Smooth muscle cell (in vitro differentiated cells): ENCODE measurements around the gene HP1BP3. TPM values are rescaled to one million over a fixed set of nuclear protein-coding genes. Genes with fewer than 3 reads are reported as not detected.

Source experiments
- DNase-seq: peaks from one replicate; lab custom pipeline; 2025; ENCODE audit not compliant: unreplicated experiment; lab: John Stamatoyannopoulos, UW
- H2AFZ ChIP-seq: fragments of 200-600 bp; sonication (generic); 2 replicates; pipeline ENCODE4 v1.6.0; 2016; ENCODE audit warnings: antibody characterized with exemption, low read depth, mild to moderate bottlenecking
- H3F3A ChIP-seq: fragments of 200-600 bp; sonication (generic); 2 replicates; pipeline ENCODE4 v1.6.0; 2017; ENCODE audit warnings: antibody characterized with exemption, low read depth
- H3K27ac ChIP-seq: fragments of 200-600 bp; sonication (generic); 2 replicates; pipeline ENCODE4 v1.5.1; 2016; ENCODE audit warnings: low read depth, mild to moderate bottlenecking
- H3K27me3 ChIP-seq: fragments of 200-600 bp; sonication (generic); 2 replicates; pipeline ENCODE4 v1.6.1; 2016; ENCODE audit warnings: low read depth, mild to moderate bottlenecking
- H3K36me3 ChIP-seq: fragments of 200-600 bp; sonication (generic); 2 replicates; pipeline ENCODE4 v1.5.1; 2016; ENCODE audit warnings: low read depth
- H3K4me1 ChIP-seq: fragments of 200-600 bp; sonication (generic); 2 replicates; pipeline ENCODE4 v1.5.1; 2016; ENCODE audit warnings: low read depth
- H3K4me2 ChIP-seq: fragments of 200-600 bp; sonication (generic); 2 replicates; pipeline ENCODE4 v1.6.0; 2016; ENCODE audit warnings: mild to moderate bottlenecking
- H3K4me3 ChIP-seq: fragments of 200-600 bp; sonication (generic); 2 replicates; pipeline ENCODE4 v1.5.1; 2016; ENCODE audit warnings: mild to moderate bottlenecking
- H3K79me2 ChIP-seq: fragments of 200-600 bp; sonication (generic); 2 replicates; pipeline ENCODE4 v1.6.0; 2016; ENCODE audit warnings: low read depth, mild to moderate bottlenecking
- H3K9ac ChIP-seq: fragments of 200-600 bp; sonication (generic); 2 replicates; pipeline ENCODE4 v1.6.0; 2016; ENCODE audit warnings: low read depth
- H3K9me3 ChIP-seq: fragments of 200-600 bp; sonication (generic); replicated peaks from 2 replicates; pipeline ENCODE4 v1.5.1; 2016; ENCODE audit warnings: low read depth
- H4K20me1 ChIP-seq: fragments of 200-600 bp; sonication (generic); 2 replicates; pipeline ENCODE4 v1.6.0; 2016; ENCODE audit warnings: low read depth
- WGBS: methylation state at CpG from one replicate; pipeline ENCODE4 v1.1.7; 2016; ENCODE audit warnings: low lambda C conversion rate; 5-methylcytosine and 5-hydroxymethylcytosine counted together
- polyA plus RNA-seq: library from polyadenylated mRNA; unstranded; fragments of >200 nt; fragmentation: Nextera tagmentation; extraction: Ambion mirVana; gene quantifications from 2 replicates; pipeline ENCODE4 v1.2.1, GENCODE V29; 2016
- total RNA-seq: library from RNA; depleted of rRNA; stranded (reverse); fragments of >200 nt; gene quantifications from 2 replicates; pipeline ENCODE4 v1.2.3, GENCODE V29; 2014
- TF ChIP-seq, protein P1 (sequence below): fragments of 200-600 bp; sonication (generic); IDR thresholded peaks from 2 replicates; pipeline ENCODE4 v1.5.1; 2017; ENCODE audit warnings: borderline replicate concordance, mild to moderate bottlenecking, antibody characterized with exemption; ENCODE audit not compliant: insufficient read depth, poor library complexity, severe bottlenecking

HP1BP3 gene
- total and polyA plus RNA-seq, 2 experiments from 2014 or later = 77.9 to 110 TPM

DNA sequence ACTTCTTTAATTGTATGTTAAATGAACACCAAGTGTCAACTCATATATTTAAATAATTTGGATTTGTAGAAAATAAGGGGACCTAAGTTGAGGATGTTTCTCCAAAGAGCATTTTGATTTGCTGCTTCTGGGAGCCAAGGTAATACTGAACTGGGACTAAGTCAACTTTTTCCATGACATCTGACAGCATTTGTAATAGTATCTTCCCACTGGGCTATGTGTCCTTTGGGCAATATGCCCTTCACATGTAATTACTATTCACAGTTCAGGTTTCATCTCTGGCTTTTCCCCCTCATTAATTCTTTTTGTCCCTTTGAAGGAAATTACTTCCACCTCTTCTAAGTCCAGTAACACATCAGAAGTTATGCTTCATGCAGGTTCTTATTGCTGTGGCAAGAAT, 36.7 kb upstream of the HP1BP3 start:
- H4K20me1 ChIP-seq = no peaks in the 10 kb centered on the region
- DNase-seq = no peak
- no peaks in the 10 kb centered on the region for H3F3A ChIP-seq

DNA sequence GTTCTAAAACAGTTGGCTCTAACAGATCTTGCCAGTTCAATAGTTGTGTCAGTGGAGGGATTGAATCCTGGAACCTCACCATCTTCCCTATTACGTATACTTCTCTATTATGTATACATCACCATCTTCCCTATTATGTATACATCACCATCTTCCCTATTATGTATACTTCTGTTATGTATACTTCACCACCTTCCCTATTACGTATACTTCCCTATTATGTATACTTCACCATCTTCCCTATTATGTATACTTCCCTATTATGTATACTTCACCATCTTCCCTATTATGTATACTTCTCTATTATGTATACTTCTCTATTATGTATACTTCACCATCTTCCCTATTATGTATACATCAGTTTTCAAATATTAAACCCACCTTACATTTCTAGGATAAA, 34.4 kb upstream of the HP1BP3 start:
- Histone ChIP-seq H3F3A (no peaks in the 10 kb centered on the region), H3K27ac (no peak overlapping the region), H3K4me2 (no peak overlapping the region), H3K36me3 (peaks cover 19% of the 10 kb centered on the region), H3K4me1 (no peaks in the 10 kb centered on the region), H3K4me3 (no peak overlapping the region), H3K9ac (no peak overlapping the region), H2AFZ (no peak overlapping the region), H4K20me1 (no peaks in the 10 kb centered on the region), H3K79me2 (no peaks in the 10 kb centered on the region), H3K27me3 (no peaks in the 10 kb centered on the region), H3K9me3 (no peaks in the 10 kb centered on the region)
- 50% methylated on average over 2 of the region's 2 CpGs for WGBS
- TF ChIP-seq, protein P1, sequence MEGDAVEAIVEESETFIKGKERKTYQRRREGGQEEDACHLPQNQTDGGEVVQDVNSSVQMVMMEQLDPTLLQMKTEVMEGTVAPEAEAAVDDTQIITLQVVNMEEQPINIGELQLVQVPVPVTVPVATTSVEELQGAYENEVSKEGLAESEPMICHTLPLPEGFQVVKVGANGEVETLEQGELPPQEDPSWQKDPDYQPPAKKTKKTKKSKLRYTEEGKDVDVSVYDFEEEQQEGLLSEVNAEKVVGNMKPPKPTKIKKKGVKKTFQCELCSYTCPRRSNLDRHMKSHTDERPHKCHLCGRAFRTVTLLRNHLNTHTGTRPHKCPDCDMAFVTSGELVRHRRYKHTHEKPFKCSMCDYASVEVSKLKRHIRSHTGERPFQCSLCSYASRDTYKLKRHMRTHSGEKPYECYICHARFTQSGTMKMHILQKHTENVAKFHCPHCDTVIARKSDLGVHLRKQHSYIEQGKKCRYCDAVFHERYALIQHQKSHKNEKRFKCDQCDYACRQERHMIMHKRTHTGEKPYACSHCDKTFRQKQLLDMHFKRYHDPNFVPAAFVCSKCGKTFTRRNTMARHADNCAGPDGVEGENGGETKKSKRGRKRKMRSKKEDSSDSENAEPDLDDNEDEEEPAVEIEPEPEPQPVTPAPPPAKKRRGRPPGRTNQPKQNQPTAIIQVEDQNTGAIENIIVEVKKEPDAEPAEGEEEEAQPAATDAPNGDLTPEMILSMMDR = no peak
- DNase-seq = no peak

More for the DNA sequence above, 36.7 kb upstream of the HP1BP3 start:
- Histone ChIP-seq H3K9ac (no peak overlapping the region), H2AFZ (no peak overlapping the region), H3K27ac (no peak overlapping the region), H3K4me2 (no peak overlapping the region), H3K36me3 (peaks cover 27% of the 10 kb centered on the region), H3K4me1 (no peaks in the 10 kb centered on the region), H3K27me3 (no peaks in the 10 kb centered on the region), H3K79me2 (no peaks in the 10 kb centered on the region), H3K9me3 (no peaks in the 10 kb centered on the region), H3K4me3 (no peak overlapping the region)
- TF ChIP-seq, protein P1 = no peak

DNA sequence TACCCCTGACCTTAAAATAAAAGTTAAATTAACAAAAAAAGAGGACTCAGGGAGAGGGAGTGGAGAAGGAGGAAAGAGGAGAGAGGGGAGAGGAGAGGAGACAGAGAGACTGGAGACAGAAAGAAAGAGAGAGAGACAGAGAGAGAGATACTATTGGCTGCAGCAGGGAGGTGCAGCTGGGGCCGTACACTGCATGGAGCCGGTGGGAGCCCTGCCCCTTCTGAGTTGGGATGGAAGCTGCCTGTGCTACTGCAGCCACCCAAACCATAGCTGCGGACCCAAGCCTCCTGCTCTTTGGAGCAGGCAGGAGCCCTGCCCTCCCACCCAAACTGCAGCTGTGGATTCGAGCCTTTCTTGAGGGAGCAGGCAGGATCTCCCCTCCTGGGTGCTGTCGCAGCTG, 32.7 kb upstream of the HP1BP3 start:
- Histone ChIP-seq H2AFZ (no peak overlapping the region), H3K79me2 (no peaks in the 10 kb centered on the region), H3K4me2 (no peak overlapping the region), H4K20me1 (no peaks in the 10 kb centered on the region), H3F3A (no peaks in the 10 kb centered on the region), H3K4me1 (no peaks in the 10 kb centered on the region), H3K9me3 (no peaks in the 10 kb centered on the region), H3K27me3 (no peaks in the 10 kb centered on the region), H3K27ac (no peak overlapping the region), H3K9ac (no peak overlapping the region), H3K36me3 (peaks cover 14% of the 10 kb centered on the region), H3K4me3 (no peak overlapping the region)
- TF ChIP-seq, protein P1 = no peak
- no peak for DNase-seq
- 84% methylated on average over 5 of the region's 5 CpGs for WGBS

DNA sequence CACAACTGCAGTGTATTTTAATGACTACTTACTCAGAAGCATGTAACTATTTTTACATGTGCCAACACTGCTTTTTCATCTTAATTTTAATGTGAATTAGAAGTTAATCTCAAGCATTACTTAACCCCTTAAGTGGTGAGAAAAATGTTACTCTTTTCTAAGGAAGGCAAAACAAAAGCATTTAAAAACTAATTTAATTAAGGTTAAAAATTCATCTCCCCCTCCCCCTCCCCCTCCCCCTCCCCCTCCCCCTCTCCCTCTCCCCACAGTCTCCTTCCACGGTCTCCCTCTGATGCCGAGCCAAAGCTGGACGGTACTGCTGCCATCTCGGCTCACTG, 27.4 kb upstream of the HP1BP3 start:
- H3K4me1 ChIP-seq = no peaks in the 10 kb centered on the region
- WGBS = no CpG with 5 or more reads among the region's 4 CpGs
- no peak overlapping the region for H2AFZ ChIP-seq
- no peaks in the 10 kb centered on the region for H3K36me3 ChIP-seq
- H3K4me2 ChIP-seq = no peak overlapping the region
- H3F3A ChIP-seq = no peaks in the 10 kb centered on the region
- H3K9me3 ChIP-seq = no peaks in the 10 kb centered on the region
- no peak overlapping the region for H3K4me3 ChIP-seq
- H4K20me1 ChIP-seq = no peaks in the 10 kb centered on the region
- DNase-seq = no peak
- no peak overlapping the region for H3K9ac ChIP-seq
- no peaks in the 10 kb centered on the region for H3K27me3 ChIP-seq
- no peak overlapping the region for H3K27ac ChIP-seq
- H3K79me2 ChIP-seq = no peaks in the 10 kb centered on the region
- TF ChIP-seq, protein P1 = no peak
